ENCODE measurements around the gene SPACA6.

SPACA6 gene

DNA sequence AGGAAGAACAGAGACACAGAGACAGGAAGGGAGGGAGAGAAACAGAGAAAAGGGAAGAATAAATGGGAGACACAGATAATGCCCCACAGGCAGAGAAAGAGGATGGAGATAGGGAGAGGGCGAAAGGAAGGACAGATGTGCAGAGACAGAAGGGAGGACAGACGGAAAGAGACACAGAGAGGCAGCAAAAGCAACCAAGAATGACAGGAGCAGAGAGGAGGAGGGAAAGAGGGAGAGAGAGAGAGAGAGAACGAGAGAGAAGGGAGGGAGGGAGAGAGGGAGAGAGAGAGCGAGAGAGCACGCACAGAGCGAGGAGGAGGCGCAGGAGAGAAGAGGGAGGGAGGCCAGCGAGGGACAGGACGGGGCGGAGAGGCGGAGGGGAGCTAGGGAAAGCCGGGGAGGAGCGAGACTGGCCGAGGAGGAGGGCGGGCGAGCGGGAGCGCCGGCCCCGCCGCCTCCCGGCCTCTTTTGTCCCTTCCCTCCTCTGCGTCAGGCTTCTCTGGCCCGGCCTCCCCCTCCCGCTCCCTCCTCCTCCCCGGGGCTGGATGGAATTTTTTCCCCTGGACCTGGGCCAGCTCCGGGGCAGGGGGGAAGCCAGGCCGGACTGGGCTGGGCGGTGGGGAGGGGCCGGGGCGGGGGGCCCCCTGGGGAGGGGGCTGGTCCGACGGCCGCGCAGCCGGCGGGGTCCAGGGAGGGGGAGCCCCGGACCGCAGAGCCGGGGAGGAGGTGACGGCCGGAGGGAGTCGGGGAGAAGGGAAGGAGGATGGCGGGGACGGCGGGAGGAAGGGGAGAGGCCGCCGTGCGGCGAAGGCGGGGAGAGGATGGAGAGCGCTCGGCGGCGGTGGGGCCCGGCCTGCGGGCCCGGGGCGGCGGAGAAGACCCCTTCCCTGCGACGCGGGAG, 4.2 kb upstream of the SPACA6 start:
- in situ Hi-C loops (cut with MboI; ENCODE audit: low sequenced_read_pairs), result no loop called here

DNA sequence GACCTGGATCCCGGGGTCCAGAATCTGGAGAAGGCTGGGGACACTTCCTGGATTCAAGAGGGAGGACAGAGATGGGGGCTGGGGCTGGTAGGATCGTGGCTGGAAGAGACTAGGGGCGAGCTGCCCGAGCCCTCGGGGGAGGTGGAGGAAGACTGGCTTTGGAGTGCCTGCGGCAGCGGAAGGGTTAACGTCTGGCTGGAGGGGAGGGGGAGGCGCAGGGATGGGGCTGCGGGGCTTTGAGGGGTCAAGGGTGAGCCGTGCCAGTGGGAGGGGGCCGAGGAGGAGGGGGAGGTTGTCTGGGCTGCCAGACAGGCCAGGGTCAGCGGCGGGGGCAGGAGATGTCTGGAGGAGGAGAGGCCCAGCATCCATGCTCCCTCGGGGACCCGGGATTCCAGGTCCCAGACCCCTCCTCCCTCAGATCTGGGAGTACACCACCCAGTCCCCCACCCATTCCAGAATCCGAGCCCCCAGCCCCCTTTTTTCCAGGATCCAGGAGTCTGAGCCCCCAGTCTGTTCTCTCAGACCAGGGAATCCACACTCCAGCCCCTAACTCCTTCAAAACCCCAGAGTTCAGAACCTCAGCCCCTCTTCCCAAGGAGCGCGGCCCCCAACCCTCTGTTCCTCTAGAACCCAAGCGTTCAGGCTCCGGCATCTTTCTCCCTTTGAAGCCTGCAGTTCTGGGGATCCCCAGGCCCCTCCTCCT, 3.2 kb upstream of the SPACA6 start:
- in situ Hi-C loops (cut with MboI; ENCODE audit: low sequenced_read_pairs), result no loop called here

DNA sequence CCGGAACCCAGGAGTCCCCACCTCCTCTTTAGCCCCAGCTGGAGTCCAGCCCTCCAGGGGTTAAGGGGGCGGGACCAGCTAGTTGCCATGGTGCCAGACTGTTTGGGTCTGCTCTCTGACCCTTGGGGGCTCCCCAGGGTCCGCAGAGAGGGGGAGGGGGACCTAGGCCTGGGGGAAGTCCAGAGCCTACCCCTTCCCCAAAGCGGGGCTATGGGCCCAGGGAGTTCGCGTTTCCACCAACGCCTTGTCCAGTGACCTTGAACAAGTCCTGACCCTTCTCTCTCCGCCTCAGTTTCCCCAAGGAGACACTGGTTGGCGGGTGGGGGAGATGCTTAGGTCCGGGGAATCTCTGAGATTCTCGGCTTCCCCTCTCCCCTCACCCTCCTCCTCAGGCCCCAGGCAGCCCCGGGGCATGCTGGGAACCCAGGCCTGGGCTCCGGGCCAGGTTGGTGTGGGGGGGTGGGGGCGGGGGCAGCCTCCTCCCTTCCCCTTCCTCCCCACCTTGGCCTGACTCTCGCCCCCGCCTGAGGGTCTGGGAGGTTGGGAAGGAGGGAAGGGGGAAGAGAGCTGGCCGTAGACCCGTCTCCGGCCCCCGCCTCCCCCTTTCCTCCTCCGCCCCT, 2.6 kb upstream of the SPACA6 start:
- in situ Hi-C loops (cut with MboI; ENCODE audit: low sequenced_read_pairs), result no loop called here

DNA sequence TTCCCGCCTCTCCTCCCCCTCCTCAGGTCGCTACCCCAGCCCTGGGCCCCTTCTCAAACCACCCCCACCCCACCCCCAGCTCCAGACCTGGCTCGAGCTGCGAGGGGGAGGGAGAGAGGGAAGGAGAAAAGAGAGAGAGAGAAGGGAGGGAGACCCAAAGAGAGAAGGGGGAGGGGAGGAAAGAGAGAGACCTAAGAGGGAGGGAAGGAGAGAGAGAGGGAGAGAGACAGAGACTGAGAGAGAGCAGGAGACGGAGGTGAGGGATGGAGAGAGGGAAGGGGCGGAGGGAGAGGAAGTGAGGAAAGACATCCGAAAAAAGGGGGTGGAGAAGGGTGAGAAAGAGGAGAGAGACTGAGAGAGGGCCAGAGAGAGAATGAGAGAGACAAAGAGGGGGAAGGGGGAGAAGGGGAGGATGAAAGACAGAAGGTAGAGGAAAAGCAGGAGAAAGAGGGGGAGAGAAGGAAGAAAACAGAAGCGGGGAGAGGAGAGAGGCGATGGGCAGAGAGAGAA, 2.0 kb upstream of the SPACA6 start:
- in situ Hi-C loops (cut with MboI; ENCODE audit: low sequenced_read_pairs), result no loop called here

DNA sequence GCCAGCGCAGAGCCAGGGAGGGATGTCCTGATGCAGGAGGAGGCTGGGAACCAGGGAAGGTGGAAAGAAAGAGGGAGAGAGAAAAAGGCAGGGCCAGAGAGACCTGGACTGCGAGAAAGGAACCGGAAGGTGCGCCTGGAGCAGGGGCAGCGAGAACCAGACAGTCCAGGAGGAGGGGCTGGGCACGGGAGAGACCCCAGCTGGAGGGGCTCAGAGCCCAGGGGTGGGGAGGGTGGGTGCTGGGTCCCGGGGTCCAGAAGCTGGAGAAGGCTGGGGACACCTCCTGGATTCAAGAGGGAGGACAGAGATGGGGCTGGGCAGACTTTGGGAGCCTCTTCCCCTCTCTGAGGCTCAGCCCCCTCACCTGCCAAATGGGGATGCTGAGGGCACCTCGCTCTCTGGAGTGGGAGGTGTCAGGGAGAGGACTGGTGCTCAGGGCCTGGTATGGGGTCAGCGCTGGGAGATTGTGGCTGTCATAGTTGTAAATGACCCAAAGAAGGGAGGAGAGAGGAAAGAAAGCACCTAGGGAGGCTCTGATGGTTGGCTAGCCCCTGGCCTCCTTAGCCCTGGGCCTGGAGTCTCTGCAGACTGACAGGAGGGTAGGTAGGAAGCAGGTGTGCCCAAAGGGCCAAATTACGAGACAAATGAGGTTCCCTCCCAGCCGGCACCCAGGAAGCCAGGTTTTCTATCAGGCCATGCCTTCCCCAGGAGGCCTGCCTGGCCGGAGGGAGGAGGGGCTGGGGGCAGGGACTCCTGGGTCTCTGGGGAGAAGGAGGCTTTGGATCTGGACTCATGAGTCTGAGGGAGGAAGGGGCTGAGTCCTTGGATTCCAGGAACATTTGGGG, 1.3 kb upstream of the SPACA6 start:
- in situ Hi-C loops (cut with MboI; ENCODE audit: low sequenced_read_pairs), result no loop called here

DNA sequence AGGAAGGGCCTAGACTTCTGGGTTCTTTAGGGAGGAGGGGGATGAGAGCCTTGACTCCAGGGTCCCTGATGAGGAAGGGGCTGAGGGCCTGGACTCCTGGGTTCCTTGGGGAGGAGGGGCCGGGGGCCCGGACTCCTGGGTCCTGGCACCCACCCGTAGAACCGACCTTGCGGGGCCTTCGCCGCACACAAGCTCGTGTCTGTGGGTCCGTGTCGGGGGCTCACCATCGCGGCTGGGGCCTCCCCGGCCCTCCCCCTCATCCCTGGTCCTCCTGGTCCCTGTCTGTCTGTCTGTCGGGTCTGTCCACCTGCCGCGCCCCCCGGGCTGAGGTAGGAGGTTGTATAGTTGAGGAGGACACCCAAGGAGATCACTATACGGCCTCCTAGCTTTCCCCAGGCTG, 662 bp upstream of the SPACA6 start:
- in situ Hi-C loops (cut with MboI; ENCODE audit: low sequenced_read_pairs), result no loop called here

DNA sequence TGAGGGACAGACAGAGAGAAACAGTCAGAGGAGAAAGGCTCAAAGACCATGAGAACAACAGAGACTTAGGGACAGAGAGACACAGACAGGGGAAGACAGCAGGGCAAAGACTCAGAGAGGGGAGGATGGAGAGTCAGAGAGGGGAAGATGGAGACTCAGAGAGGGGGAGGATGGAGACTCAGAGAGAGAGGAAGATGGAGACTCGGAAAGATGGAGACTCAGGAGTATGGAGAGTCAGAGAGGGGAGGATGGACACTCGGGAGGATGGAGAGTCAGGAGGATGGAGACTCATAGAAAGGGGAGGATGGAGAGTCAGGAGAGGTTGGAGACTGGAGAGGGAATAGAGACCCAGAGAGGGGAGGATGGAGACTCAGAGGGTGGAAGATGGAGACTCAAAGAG, 689 bp downstream of the SPACA6 start:
- in situ Hi-C loops (cut with MboI; ENCODE audit: low sequenced_read_pairs), result no loop called here

DNA sequence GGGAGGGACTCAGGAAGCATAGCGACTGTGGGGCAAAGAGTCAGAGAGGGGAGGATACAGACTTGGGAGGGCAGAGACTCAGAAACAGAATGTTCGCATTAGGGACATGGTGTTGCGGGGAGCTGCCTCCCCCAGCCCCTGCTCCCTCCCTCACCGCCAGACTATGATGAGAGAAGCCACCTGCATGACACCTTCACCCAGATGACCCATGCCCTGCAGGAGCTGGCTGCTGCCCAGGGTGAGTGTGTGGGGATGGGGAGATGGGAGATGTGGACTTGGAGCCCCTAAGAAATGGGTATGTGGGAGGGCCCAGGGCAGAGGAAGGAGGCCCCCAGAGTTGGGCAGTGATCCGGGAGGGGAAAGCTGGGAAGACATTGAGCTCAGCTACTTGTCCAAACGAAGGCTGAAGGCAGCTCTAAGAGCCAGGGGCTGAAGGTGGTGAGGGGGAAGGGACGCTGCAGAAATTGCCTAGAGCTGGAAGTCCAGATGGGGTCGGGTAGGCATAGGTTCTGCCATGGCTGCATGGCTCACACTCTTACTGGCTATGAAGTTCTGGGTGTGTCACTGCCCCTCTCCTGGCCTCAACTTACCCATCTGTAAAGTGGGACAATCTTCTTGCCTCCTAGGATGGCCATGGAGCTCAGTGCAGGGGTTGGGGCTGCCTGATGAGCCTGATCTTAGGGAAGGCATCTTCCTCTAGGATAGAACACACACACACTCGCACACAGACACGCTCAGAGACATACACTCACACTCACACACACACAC, 1.4 kb downstream of the SPACA6 start:
- in situ Hi-C loops (cut with MboI; ENCODE audit: low sequenced_read_pairs), result no loop called here

DNA sequence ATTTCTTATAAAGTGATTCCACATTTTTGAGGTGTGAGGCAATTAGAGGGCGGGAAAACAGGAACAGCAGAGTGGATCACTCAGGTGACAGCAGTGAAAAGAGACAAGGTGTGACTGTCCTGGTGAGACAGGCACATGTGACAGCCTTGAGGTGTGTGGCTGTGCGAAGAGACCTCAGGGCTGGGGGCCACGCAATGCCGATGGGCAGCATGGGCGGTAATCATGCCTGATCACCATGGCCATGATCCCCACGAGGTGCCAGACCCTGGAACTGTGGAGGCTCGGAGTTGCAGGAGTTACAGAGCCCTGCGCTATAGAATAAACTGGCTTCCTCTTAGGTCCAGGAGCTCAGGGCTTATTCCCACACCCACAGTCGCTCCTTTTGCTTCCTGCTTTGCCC, 2.0 kb downstream of the SPACA6 start:
- in situ Hi-C loops (cut with MboI; ENCODE audit: low sequenced_read_pairs), result no loop called here

DNA sequence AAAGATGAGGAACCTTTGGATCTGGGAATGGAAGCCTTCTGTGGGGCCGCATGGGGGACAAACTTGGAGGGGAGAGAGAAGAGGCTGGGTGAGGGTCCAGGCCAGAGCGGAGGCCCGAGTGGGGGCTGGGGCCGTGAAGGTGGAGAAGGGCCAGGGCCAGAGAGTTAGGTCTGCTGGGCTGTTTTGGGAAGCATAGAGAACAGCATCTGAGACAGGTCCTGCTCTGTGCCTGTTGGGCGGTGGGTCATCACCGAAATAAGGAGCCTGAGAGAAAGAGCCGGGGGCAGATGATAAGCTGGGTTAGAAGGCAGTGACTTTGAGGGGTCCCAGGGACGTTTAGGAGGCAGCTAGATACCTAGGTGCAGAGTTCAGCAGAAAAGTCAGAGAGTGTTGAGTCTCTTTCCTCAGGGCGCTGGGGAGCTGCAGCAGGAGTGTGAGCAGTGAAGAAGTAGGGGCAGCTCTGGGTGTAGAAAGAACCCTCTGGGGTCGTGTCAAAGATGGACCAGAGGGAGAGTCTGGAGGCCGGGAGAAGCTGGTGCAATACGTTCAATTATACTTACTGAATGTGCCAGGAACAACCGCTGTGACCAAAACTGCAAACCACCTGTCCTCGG, 2.7 kb downstream of the SPACA6 start:
- in situ Hi-C loops (cut with MboI; ENCODE audit: low sequenced_read_pairs), result no loop called here

DNA sequence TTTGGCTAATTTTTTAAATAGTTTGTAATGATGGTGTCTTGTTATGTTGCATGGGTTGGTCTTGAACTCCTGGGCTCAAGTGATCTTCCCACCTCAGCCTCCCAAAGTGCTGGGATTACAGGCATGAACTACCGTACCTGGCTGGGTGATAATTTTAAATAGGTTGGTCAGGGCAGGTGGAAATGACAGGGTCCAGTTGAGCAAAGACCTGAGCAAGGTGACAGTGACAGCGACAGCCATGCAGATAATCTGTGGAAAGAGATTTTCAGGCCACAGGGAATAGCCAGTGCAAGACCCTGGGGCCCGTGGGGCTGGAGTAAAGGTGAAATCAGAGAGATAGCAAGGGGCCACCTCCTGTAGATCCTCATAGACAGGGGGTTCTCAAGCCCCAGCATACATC, 3.5 kb downstream of the SPACA6 start:
- in situ Hi-C loops (cut with MboI; ENCODE audit: low sequenced_read_pairs), result no loop called here

DNA sequence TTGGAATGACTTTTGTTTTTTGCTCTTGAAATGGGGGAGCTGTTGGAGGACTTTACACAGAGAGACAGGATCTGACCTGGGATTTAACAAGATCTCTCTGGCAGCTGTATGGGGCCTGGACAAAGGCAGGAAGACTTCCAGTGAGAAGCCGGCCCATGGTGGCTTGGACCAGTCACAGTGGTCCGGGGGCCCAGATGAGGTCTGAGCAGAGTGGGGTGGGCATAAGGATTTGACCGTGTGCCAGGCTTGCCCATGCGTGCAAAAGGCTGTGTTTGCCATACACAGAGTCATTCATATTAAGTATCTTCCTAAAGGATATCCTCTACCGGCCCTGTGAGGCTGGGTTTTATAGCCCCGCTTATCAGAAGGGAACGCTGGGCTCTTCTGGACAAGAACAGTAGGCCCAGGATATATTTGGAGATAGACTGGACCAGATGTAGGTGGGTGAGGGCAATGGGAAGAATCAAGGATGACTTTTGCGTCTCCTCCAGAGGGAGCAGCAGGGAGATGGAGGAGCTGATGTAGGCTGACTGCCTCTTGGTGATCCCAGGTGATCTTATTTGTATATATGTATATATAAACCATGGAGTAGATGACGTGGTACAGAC, 4.1 kb downstream of the SPACA6 start:
- in situ Hi-C loops (cut with MboI; ENCODE audit: low sequenced_read_pairs), result no loop called here

DNA sequence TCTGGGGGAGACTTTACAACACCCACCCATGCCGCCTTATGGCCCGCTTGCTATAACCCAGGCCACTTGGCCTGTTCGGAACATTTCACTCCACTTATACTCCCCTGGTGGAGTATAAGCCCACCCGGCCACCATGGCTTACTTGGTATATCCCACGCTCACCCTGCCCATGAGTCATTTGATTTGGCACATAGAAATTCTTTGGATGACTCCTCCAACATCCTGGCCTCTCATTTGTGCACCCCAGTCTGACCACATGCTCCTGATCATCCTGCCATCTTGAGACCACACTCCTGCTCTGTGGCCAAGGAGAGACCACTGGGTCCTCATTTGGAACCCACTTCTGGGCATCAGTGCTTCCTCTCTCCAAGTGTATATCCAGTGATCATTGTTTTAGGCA, 5.2 kb downstream of the SPACA6 start:
- in situ Hi-C loops (cut with MboI; ENCODE audit: low sequenced_read_pairs), result no loop called here

DNA sequence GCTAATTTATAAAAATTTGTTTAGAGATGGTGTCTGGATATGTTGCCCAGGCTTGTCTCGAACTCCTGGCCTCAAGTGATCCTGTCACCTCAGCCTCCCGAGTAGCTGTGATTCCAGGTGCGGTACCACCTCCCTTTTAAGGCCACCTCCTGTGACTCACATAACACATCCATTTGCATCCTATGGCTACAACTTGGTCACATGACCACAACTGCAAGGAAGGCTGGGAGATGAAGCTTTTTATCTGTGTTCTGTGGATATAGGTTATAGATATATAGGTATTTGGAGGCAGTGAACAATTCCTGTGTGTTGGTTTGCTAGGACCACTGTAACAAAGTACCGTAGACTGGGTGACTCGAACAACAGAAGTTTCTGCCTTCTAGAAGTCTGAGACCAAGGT, 6.0 kb downstream of the SPACA6 start:
- in situ Hi-C loops (cut with MboI; ENCODE audit: low sequenced_read_pairs), result no loop called here

DNA sequence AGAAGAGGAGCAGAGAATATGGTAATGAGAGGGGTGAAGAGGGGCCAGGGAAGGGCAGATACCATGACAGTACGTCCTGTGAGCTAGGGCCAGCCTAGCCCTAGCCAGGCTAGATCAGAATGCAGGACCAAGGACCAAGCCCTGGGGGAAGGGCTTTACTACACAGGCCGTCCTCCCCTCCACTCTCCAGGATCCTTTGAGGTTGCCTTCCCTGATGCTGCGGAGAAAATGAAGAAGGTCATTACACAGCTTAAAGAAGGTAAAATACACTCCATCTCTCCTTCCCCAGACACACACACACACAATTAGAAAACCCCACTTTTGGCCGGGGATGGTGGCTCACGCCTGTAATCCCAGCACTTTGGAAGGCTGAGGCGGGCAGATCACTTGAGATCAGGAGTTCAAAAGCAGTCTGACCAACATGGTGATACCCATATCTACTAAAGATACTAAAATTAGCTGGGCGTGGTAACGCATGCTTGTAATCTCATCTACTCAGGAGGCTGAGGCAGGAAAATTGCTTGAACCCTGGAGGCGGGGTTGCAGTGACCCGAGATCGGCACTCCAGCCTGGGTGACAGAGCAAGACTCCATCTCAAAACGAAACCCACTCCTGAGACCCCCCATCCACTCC, 8.5 kb downstream of the SPACA6 start:
- in situ Hi-C loops (cut with MboI; ENCODE audit: low sequenced_read_pairs), result no loop called here

DNA sequence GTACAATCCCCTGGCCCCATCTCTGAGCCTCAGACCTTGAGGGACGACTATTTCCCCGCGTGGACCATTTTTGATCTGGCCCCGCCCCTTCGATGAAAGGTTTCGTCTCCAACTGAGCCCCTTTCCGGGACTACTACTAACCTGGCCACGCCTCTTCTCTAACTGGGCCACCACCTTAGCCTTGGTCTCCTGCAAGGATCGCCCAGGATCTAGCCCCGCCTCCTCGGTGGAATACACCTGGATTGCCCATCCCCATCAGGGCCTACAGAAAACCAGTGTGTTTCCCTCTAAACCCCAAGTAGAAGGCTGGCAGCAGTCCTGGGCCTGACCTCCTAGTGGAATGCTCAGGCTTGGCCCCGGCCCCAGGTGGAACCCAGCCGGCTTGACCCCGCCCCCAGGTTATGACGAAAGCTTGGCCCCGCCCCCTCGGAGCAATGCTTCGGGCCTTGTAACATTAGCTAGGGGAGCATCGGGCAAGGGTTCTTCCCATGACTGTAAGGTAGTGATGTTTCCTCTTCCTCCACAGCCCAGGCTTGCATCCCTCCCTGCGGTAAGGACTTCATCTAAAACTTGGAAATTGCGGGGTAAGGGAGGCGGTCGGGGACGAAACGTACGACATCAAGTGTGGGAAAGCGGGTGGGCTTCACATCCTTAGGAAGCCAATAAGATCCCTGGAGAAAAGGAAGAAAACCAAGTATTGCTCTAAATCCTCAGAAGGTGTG, 9.1 kb downstream of the SPACA6 start:
- in situ Hi-C loops (cut with MboI; ENCODE audit: low sequenced_read_pairs), result no loop called here

DNA sequence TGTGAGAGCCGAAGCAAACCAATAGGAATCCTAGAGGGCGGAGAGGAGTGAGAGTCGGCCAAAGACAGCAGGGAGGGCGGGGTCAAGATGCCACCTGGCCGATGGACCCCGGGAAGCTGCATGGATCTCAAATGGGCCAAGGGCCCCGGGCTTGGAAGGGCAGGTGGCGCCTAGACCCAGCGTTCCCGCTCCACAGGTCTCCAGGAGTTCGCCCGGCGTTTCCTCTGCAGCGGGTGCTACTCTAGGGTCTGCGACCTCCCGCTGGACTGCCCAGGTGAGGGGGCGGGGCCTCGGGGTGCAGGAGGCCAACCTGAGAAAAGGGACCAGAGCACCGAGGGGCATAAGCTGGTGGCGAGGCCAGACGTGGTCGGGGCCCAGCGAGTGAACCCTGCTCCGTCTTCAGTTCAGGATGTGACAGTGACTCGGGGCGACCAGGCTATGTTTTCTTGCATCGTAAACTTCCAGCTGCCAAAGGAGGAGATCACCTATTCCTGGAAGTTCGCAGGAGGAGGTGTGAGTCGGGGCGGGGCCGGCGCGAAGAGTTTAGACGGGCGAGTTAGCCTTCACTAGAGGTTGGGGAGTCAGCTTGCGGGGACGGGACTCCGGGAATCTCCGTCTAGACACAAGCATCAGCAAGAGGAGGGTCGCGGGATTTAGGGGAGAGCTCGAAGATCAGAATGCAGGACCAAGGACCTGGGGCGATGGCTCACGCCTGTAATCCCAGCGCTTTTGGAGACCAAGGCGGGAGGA, 9.9 kb downstream of the SPACA6 start:
- in situ Hi-C loops (cut with MboI; ENCODE audit: low sequenced_read_pairs), result no loop called here

Data from HL-60/S4 (cell line).